PFSK-1 (cell line): ENCODE data around the gene TMEM50B.

ENCODE experiments used
- FOXP2 ChIP-seq: optimal IDR thresholded peaks from 2 replicates; pipeline ENCODE3; 2011; ENCODE audit warnings: borderline replicate concordance, control low read depth, inconsistent platforms; ENCODE audit not compliant: insufficient read depth; ENCODE audit errors: extremely low read length, extremely low read depth
- POLR2AphosphoS5 ChIP-seq: IDR thresholded peaks from 2 replicates; pipeline ENCODE4 v1.6.1; 2012; ENCODE audit warnings: low read depth, mild to moderate bottlenecking, control low read depth, low read length, moderate library complexity
- SIN3A ChIP-seq: IDR thresholded peaks from 2 replicates; pipeline ENCODE4 v1.6.1; 2012; ENCODE audit warnings: mild to moderate bottlenecking, low read length, moderate library complexity, borderline replicate concordance; ENCODE audit not compliant: insufficient read depth
- TAF1 ChIP-seq: IDR thresholded peaks from 2 replicates; pipeline ENCODE4 v1.6.1; 2012; ENCODE audit warnings: low read length, control low read depth, borderline replicate concordance; ENCODE audit not compliant: insufficient read depth
- TF ChIP-seq, protein P1 (sequence below), 2 experiments: IDR thresholded peaks; 2 replicates each; pipeline versions ENCODE4 v1.6.1 to v1.8.0; 2011 to 2012; ENCODE audit warnings: low read depth in 2 of 2, low read length in 2 of 2, control low read depth in 1 of 2, inconsistent platforms in 1 of 2, mild to moderate bottlenecking in 1 of 2, moderate library complexity in 1 of 2; ENCODE audit not compliant: insufficient read depth in 1 of 2

Gene TMEM50B

DNA sequence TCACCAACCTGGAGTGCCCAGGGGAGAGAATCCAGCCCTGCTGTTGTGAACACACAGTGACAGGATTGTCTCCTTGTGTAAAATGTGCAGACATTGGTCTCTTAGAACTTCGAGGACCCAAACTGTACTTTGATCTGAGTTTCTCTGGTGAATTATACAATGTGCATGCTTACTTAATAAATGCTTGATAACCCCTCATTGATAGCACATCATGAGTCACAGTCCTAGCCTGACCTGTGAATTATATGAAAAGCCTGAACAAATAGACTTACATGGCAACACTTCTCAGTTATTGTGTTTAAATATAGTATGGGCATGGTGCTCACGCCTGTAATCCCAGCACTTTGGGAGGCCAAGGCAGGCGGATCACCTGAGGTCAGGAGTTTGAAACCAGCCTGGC, 53.9 kb downstream of the TMEM50B start:
- TF ChIP-seq TAF1 (no peak), POLR2AphosphoS5 (no peak), FOXP2 (no peak), SIN3A (no peak)
- TF ChIP-seq, protein P1, sequence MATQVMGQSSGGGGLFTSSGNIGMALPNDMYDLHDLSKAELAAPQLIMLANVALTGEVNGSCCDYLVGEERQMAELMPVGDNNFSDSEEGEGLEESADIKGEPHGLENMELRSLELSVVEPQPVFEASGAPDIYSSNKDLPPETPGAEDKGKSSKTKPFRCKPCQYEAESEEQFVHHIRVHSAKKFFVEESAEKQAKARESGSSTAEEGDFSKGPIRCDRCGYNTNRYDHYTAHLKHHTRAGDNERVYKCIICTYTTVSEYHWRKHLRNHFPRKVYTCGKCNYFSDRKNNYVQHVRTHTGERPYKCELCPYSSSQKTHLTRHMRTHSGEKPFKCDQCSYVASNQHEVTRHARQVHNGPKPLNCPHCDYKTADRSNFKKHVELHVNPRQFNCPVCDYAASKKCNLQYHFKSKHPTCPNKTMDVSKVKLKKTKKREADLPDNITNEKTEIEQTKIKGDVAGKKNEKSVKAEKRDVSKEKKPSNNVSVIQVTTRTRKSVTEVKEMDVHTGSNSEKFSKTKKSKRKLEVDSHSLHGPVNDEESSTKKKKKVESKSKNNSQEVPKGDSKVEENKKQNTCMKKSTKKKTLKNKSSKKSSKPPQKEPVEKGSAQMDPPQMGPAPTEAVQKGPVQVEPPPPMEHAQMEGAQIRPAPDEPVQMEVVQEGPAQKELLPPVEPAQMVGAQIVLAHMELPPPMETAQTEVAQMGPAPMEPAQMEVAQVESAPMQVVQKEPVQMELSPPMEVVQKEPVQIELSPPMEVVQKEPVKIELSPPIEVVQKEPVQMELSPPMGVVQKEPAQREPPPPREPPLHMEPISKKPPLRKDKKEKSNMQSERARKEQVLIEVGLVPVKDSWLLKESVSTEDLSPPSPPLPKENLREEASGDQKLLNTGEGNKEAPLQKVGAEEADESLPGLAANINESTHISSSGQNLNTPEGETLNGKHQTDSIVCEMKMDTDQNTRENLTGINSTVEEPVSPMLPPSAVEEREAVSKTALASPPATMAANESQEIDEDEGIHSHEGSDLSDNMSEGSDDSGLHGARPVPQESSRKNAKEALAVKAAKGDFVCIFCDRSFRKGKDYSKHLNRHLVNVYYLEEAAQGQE (IDR thresholded peaks at IDR 0.05; ENCODE audit: insufficient read depth in 1 of 2, low read depth in 2 of 2, low read length in 2 of 2) = no peak

DNA sequence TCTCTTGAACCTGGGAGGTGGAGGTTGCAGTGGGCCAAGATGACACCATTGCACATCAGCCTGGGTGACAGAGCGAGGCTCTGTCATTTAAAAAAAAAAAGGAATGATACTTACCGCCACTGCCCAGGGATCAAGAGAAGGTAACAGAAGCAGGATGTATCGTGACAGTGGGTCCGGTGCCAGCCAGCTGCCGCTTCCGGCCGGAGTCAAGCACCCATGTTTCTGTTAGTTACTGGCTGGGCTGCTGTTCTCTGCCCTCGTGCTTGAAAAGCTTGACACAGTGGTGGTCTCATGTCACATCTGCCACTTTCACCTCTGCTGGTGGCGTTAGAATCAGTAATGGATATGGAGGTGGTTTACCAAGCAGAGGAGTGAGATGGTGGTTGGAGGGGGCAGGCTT, 55.6 kb downstream of the TMEM50B start:
- no peak for TF ChIP-seq SIN3A
- TF ChIP-seq TAF1 = no peak
- TF ChIP-seq, protein P1 (IDR thresholded peaks at IDR 0.05; ENCODE audit: insufficient read depth in 1 of 2, low read depth in 2 of 2, low read length in 2 of 2) = no peak
- TF ChIP-seq POLR2AphosphoS5 = no peak
- TF ChIP-seq FOXP2 = no peak

DNA sequence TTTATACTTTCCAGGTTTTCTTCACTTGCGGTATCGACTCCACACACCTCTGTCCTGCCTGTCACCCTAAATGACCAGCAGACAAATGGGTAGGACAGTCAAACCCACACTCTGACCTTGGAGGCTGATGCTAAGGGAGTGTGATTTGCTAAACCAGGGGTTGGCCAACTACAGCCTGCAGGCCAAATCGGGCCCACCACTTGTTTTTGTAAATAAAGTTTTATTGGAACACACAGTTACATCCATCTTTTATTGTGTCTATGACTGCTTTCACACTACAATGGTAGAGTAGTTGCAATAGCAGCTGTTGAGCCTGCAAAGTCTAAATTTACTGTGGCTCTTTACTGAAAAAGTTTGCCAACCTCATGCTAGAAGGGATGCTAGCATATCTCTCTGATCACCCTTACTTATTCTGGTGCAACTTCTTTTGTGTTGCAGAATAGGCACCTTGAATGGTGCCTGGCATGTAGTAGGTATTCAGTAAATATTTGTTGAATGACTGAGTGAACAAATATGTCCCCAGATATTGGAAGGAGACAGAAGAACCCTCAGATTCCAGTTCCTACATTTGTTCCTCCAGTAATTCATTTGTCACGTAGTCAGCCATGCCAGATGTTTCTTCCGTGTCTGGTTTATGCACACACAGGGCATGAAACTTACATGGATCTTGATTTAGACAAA, 57.9 kb downstream of the TMEM50B start:
- no peak for TF ChIP-seq POLR2AphosphoS5

DNA sequence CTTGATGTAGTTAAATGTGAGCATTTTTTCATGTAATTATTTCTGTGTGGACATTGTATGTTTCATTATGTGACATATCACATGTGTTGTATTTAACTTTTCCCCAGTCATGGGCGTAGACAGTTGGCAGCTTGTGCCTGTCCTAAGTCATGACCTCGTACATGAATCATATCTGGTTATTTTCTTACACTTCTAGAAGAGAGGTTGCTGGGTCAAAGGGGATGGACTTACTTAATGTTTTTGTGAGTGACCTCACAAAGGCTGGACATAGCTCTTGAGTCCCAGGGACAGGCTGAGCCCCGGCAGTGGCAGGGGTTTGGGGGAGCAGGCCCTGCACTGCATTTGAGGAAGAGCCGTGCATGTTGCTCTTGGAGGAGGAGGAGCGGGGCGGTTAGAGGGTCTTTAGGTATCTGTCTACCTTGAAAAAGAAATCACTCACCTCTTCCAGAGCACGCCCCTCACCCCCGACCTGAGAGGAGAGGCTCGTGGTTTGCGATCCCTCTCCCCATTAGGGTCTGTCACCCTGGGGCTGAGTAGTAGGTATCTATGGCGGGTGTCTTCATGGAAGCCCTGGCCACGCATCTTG, 60.1 kb downstream of the TMEM50B start:
- TF ChIP-seq SIN3A = no peak
- TF ChIP-seq, protein P1 (IDR thresholded peaks at IDR 0.05; ENCODE audit: insufficient read depth in 1 of 2, low read depth in 2 of 2, low read length in 2 of 2) = no peak
- TF ChIP-seq POLR2AphosphoS5 = no peak
- TF ChIP-seq TAF1 = no peak
- no peak for TF ChIP-seq FOXP2

DNA sequence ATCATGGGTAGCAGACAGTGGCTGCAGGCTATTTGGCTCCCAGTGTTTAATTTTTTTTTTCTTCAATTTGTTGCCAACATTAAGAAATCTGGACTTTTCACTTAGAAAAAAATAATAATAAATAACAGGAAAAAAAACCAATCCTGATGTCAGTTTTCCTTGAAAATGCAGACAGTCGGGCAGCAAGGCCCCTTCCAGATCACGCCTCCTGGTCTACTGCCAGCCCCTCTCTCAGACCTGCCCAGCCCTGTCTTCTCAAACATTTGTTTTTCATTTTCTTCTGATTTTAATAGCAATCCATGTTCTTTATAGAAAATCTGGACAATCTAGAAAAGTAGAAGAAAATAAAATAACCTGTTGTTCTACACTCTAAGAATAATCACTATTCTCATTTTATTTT, 61.1 kb downstream of the TMEM50B start:
- no peak for TF ChIP-seq POLR2AphosphoS5
- no peak for TF ChIP-seq TAF1
- no peak for TF ChIP-seq FOXP2
- TF ChIP-seq SIN3A = no peak
- TF ChIP-seq, protein P1 (IDR thresholded peaks at IDR 0.05; ENCODE audit: insufficient read depth in 1 of 2, low read depth in 2 of 2, low read length in 2 of 2) = no peak
